Psoas muscle (tissue), 8 donors: ENCODE measurements around the gene NCKAP5L. TPM values are rescaled to one million over a fixed set of nuclear protein-coding genes. Genes with fewer than 3 reads are reported as not detected.
A peak's percentile ranks its signal among the peaks of the same experiment; 100 is the strongest.

Experiments
- ATAC-seq, 4 donors: fragments of 200-7000 bp; cut with Tn5 transposase; one replicate each; pipeline ENCODE4 v1.9.1; 2020; ENCODE audit warnings: moderate library complexity in 3 of 4, mild to moderate bottlenecking in 2 of 4
- DNase-seq, 2 donors: peaks; one replicate each; pipeline ENCODE4 v3.0.0-alpha.2; 2020
- H3K27ac ChIP-seq: fragments of 200-600 bp; one replicate; pipeline ENCODE4 v1.8.0; 2022
- H3K27me3 ChIP-seq, 3 donors: fragments of 200-600 bp in 1 of 3; one replicate each; pipeline versions ENCODE4 v1.6.1 to v1.8.0; 2013 to 2022; ENCODE audit warnings: low read length in 2 of 3, mild to moderate bottlenecking in 2 of 3, moderate library complexity in 1 of 3; ENCODE audit not compliant: insufficient read depth in 3 of 3
- H3K36me3 ChIP-seq, 2 donors: fragments of 200-600 bp in 1 of 2; one replicate each; pipeline versions ENCODE4 v1.6.1 to v1.8.0; 2013 to 2022; ENCODE audit warnings: low read depth in 1 of 2, mild to moderate bottlenecking in 1 of 2, moderate library complexity in 1 of 2; ENCODE audit not compliant: insufficient read depth in 1 of 2
- H3K4me1 ChIP-seq: fragments of 200-600 bp; one replicate; pipeline ENCODE4 v1.8.0; 2022
- H3K4me3 ChIP-seq: fragments of 200-600 bp; one replicate; pipeline ENCODE4 v1.8.0; 2022; ENCODE audit warnings: mild to moderate bottlenecking
- H3K9me3 ChIP-seq: fragments of 200-600 bp; one replicate; pipeline ENCODE4 v1.8.0; 2022
- CTCF ChIP-seq: fragments of 200-600 bp; IDR thresholded peaks from one replicate; pipeline ENCODE4 v1.8.0; 2022; ENCODE audit warnings: antibody characterized with exemption
- WGBS, 3 donors: extraction: QIAGEN DNeasy Blood & Tissue Kit; methylation state at CpG; one replicate each; pipeline versions ENCODE4 v1.1.6 to v1.1.7; 2013; 5-methylcytosine and 5-hydroxymethylcytosine counted together
- intact Hi-C, 2 donors: fragments of 100-400 bp; cut with DNase I; formaldehyde crosslinking; loops; one replicate each; pipeline versions ENCODE4 v1.11.0 to v1.14.2; 2022
- polyA plus RNA-seq, 3 donors: library from polyadenylated mRNA; stranded (reverse); fragments of 200-250 nt; gene quantifications; one replicate each; pipeline ENCODE4 v1.2.3, GENCODE V29; 2013
- total RNA-seq, 4 donors: library from RNA; stranded (reverse); fragmentation: NEBNext Ultra II Directional in 2 of 4; extraction: Animal tissue kit (Norgen Biotek cat#: 25700) in 2 of 4; gene quantifications; one replicate each; pipeline versions ENCODE4 v1.2.1 to v1.2.4, GENCODE V29; 2021 to 2023
- donor health status: healthy with polysubstance abuse.
- donor health status: DM: no; HTN: no; CAD: no; lungs with moderate emphysema.
- donor health status: Bipolar disorder and iron deficiency.
- donor health status: healthy.
- donor health status: DM: yes; HTN: yes; CAD: no.
- donor health status: DM: no; HTN: no; CAD: no.
- donor health status: DM: no; HTN: no; CAD: no.
- donor health status: DM: yes; HTN: yes; CAD: no.

Gene NCKAP5L
- total and polyA plus RNA-seq, 7 donors: 6.8 to 16.5 (median 11.7) TPM

DNA sequence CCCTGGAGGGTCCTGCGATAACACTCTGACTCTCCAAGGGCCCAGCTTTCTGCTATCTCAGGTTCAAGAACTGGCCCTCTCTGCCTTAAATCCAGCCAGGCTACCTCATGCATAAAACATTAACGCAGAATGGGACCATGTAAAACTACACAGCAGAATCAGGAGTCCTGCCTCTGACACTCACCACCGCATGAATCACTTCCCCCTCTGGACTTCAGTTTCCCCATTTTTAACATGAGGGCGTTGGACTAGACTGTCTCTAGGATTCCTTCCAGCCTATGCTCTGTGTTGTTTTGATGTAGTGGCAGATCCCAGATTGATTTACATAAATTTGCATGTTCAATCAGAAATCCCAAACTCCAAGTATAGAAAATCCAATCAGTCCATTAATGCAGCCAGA, 3.3 kb downstream of the NCKAP5L start:
- Histone ChIP-seq H3K27me3 (no peaks in the 10 kb centered on the region), H3K9me3 (no peaks in the 10 kb centered on the region), H3K4me3 (peak overlapping the region; percentile 91), H3K27ac (peak overlapping the region; percentile 78), H3K4me1 (peaks cover 51% of the 10 kb centered on the region), H3K36me3 (peaks cover 0 to 5% of the 10 kb centered on the region in 2 donors)
- no peak for ATAC-seq
- intact Hi-C loops: no loop called here
- TF ChIP-seq CTCF: no peak
- WGBS, 3 donors: 51 to 69% (median 57%) methylated on average over 4 of the region's 4 CpGs
- DNase-seq: no peak

GRCh38 chr12:49824416-49824815, 3.8 kb downstream of the NCKAP5L start:
- DNase-seq: no peak
- H3K27ac ChIP-seq: peak overlapping the region; percentile 78

DNA sequence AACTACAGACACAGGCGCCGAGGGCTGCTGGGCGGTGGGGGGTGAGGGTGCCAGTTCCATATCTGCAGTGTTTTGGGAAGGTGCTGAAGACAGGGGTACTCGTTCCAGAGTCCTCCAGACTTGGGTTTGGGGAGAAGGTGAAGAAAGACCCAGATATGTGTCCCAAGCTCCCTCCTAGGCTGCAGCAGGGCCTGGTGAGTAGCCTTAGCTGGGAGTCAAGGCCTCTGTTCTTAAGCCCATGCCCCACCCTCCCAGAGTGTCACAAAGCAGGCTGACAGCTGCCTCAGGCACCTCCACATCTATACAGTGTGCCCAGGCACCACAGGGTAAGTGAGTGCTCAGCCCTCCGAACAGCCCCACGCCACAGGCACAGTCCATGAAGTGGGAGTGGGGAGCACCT, 4.3 kb downstream of the NCKAP5L start:
- Histone ChIP-seq H3K9me3 (no peaks in the 10 kb centered on the region), H3K27ac (peak overlapping the region; percentile 78), H3K4me1 (peaks cover 47% of the 10 kb centered on the region), H3K4me3 (no peak overlapping the region), H3K27me3 (no peaks in the 10 kb centered on the region), H3K36me3 (peaks cover 0 to 5% of the 10 kb centered on the region in 2 donors)
- no peak for TF ChIP-seq CTCF
- DNase-seq (no peak), ATAC-seq (no peak)
- WGBS, 3 donors: 81 to 90% (median 83%) methylated on average over 6 of the region's 6 CpGs
- intact Hi-C loops: no loop called here

More at GRCh38 chr12:49824416-49824815, 3.8 kb downstream of the NCKAP5L start:
- H3K4me3 ChIP-seq: no peak overlapping the region
- intact Hi-C loops: no loop called here
- peaks cover 0 to 5% of the 10 kb centered on the region in 2 donors for H3K36me3 ChIP-seq
- no peak for TF ChIP-seq CTCF
- ATAC-seq: no peak
- no peaks in the 10 kb centered on the region for H3K27me3 ChIP-seq
- whole genome bisulfite sequencing, 3 donors: 67 to 83% (median 72%) methylated on average over 8 of the region's 8 CpGs
- H3K9me3 ChIP-seq: no peaks in the 10 kb centered on the region
- peaks cover 51% of the 10 kb centered on the region for H3K4me1 ChIP-seq

DNA sequence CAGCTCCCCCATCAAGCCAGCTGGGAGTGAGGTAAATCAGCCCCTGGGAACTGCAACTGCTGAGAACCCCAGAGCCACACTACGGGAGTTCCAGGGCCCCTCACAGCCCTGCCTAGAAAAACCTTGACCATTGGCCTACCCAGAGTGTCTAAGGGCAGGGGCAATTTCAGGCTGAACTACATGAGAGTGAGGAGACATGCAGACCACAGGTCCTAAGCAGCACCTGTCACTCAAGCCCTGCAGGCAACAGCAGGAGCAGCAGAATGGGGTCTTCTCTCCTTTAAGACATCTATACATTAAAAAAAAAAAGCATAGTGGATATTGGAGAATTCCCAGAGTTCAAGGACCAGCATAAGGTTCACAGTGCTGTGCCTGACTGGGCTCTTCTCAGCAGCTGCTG, 4.9 kb downstream of the NCKAP5L start:
- TF ChIP-seq CTCF: no peak
- Histone ChIP-seq H3K4me1 (peaks cover 45% of the 10 kb centered on the region), H3K27ac (no peak overlapping the region), H3K4me3 (no peak overlapping the region), H3K9me3 (no peaks in the 10 kb centered on the region), H3K27me3 (no peaks in the 10 kb centered on the region), H3K36me3 (peaks cover 0 to 5% of the 10 kb centered on the region in 2 donors)
- ATAC-seq (no peak), DNase-seq (no peak)
- intact Hi-C loops: no loop called here
- WGBS, 3 donors: 65 to 100% (median 67%) methylated on average over 1 of the region's 1 CpG
